Measurements from ENCODE around the gene C1QC.

Gene C1QC

GRCh38 chr1:22680726-22681125 is 37.3 kb downstream of the C1QC start:
- DNase-seq (ENCODE audit: low spot score), result no peak

GRCh38 chr1:22681556-22682276 is 38.3 kb downstream of the C1QC start:
- DNase-seq (ENCODE audit: low spot score), result no peak

- no peak for DNase-seq (ENCODE audit: low spot score)
These were observed 40.1 kb downstream of the C1QC start for GRCh38 chr1:22683547-22683946.

- no peak for DNase-seq (ENCODE audit: low spot score)
These were observed 42.2 kb downstream of the C1QC start for GRCh38 chr1:22685591-22686059.

GRCh38 chr1:22687191-22687590 is 43.8 kb downstream of the C1QC start:
- no peak for DNase-seq (ENCODE audit: low spot score)

GRCh38 chr1:22688466-22688865 is 45.0 kb downstream of the C1QC start:
- no peak for DNase-seq (ENCODE audit: low spot score)

- DNase-seq (ENCODE audit: low spot score), result no peak
These were observed 46.1 kb downstream of the C1QC start for GRCh38 chr1:22689505-22689904.

- no peak for DNase-seq (ENCODE audit: low spot score)
These were observed 47.8 kb downstream of the C1QC start for GRCh38 chr1:22691031-22691753.

- no peak for DNase-seq (ENCODE audit: low spot score)
These were observed 50.7 kb downstream of the C1QC start for GRCh38 chr1:22694172-22694571.

- no peak for DNase-seq (ENCODE audit: low spot score)
These were observed 53.2 kb downstream of the C1QC start for GRCh38 chr1:22696610-22697009.
